Brain microvascular endothelial cell (primary cell): Measurements from ENCODE around the gene ARHGAP42.

Experiments used
- DNase-seq: peaks from one replicate; pipeline ENCODE4 v3.0.0-alpha.2; 2020
- H3K27ac ChIP-seq: fragments of 250-450 bp; sonication (Bioruptor Pico); 2 replicates; pipeline ENCODE4 v1.5.1; 2020; ENCODE audit warnings: mild to moderate bottlenecking, moderate library complexity
- H3K27me3 ChIP-seq: fragments of 250-450 bp; sonication (Bioruptor Pico); replicated peaks from 2 replicates; pipeline ENCODE4 v1.5.1; 2020; ENCODE audit warnings: mild to moderate bottlenecking
- H3K36me3 ChIP-seq: fragments of 250-450 bp; sonication (Bioruptor Pico); replicated peaks from 2 replicates; pipeline ENCODE4 v1.5.1; 2020; ENCODE audit warnings: mild to moderate bottlenecking
- H3K4me3 ChIP-seq: 2 replicates; pipeline ENCODE4 v1.5.1; 2011; ENCODE audit warnings: low read depth, mild to moderate bottlenecking, control low read depth, low read length, moderate library complexity
- CTCF ChIP-seq: IDR thresholded peaks from 2 replicates; pipeline ENCODE4 v1.5.1; 2011; ENCODE audit warnings: low read depth, mild to moderate bottlenecking, moderate library complexity, low read length, control low read depth, inconsistent platforms; ENCODE audit errors: missing control alignments
- in situ Hi-C: cut with HindIII; loops from 2 replicates; pipeline ENCODE4 v1.10.0; 2017; ENCODE audit warnings: low sequenced_read_pairs, low pct_ligation_motif_present

The ARHGAP42 gene

GRCh38 chr11:100759106-100759505 is 72.0 kb downstream of the ARHGAP42 start:
- Histone ChIP-seq H3K4me3 (no peak overlapping the region), H3K27me3 (no peaks in the 10 kb centered on the region), H3K27ac (no peak overlapping the region), H3K36me3 (no peaks in the 10 kb centered on the region)
- in situ Hi-C loops = no loop called here
- no peak for TF ChIP-seq CTCF
- DNase-seq = no peak

GRCh38 chr11:100759856-100760255 is 72.8 kb downstream of the ARHGAP42 start:
- DNase-seq = no peak
- no peaks in the 10 kb centered on the region for H3K27me3 ChIP-seq
- in situ Hi-C loops = no loop called here
- no peaks in the 10 kb centered on the region for H3K36me3 ChIP-seq
- no peak overlapping the region for H3K4me3 ChIP-seq
- no peak for TF ChIP-seq CTCF
- no peak overlapping the region for H3K27ac ChIP-seq

- in situ Hi-C loops = no loop called here
- TF ChIP-seq CTCF = no peak
Observed at GRCh38 chr11:100760744-100761143, 73.7 kb downstream of the ARHGAP42 start.

GRCh38 chr11:100761841-100762240 is 74.8 kb downstream of the ARHGAP42 start:
- no peak for DNase-seq
- Histone ChIP-seq H3K27ac (no peak overlapping the region), H3K27me3 (no peaks in the 10 kb centered on the region), H3K36me3 (no peaks in the 10 kb centered on the region), H3K4me3 (no peak overlapping the region)
- in situ Hi-C loops = no loop called here
- no peak for TF ChIP-seq CTCF

More at GRCh38 chr11:100760744-100761143, 73.7 kb downstream of the ARHGAP42 start:
- Histone ChIP-seq H3K4me3 (no peak overlapping the region), H3K27ac (no peak overlapping the region), H3K27me3 (no peaks in the 10 kb centered on the region), H3K36me3 (no peaks in the 10 kb centered on the region)
- no peak for DNase-seq

GRCh38 chr11:100766764-100767163 is 79.7 kb downstream of the ARHGAP42 start:
- no peak overlapping the region for H3K27ac ChIP-seq
- no peaks in the 10 kb centered on the region for H3K27me3 ChIP-seq
- no peak overlapping the region for H3K4me3 ChIP-seq
- no peak for DNase-seq
- TF ChIP-seq CTCF = no peak
- H3K36me3 ChIP-seq = no peaks in the 10 kb centered on the region
- in situ Hi-C loops = no loop called here

GRCh38 chr11:100769165-100769564 is 82.1 kb downstream of the ARHGAP42 start:
- Histone ChIP-seq H3K36me3 (no peaks in the 10 kb centered on the region), H3K27me3 (no peaks in the 10 kb centered on the region)

More at GRCh38 chr11:100769165-100769564, 82.1 kb downstream of the ARHGAP42 start:
- in situ Hi-C loops = no loop called here
- Histone ChIP-seq H3K4me3 (no peak overlapping the region), H3K27ac (no peak overlapping the region)
- TF ChIP-seq CTCF = no peak
- no peak for DNase-seq
